GM18508 (cell line): ENCODE data around the gene KCNQ1.

Experiments used
- ATAC-seq: cut with Tn5 transposase; IDR thresholded peaks from one replicate; pipeline ENCODE4 v1.9.1; 2021; ENCODE audit warnings: moderate number of reproducible peaks; ENCODE audit not compliant: insufficient read depth, unreplicated experiment

The KCNQ1 gene

DNA sequence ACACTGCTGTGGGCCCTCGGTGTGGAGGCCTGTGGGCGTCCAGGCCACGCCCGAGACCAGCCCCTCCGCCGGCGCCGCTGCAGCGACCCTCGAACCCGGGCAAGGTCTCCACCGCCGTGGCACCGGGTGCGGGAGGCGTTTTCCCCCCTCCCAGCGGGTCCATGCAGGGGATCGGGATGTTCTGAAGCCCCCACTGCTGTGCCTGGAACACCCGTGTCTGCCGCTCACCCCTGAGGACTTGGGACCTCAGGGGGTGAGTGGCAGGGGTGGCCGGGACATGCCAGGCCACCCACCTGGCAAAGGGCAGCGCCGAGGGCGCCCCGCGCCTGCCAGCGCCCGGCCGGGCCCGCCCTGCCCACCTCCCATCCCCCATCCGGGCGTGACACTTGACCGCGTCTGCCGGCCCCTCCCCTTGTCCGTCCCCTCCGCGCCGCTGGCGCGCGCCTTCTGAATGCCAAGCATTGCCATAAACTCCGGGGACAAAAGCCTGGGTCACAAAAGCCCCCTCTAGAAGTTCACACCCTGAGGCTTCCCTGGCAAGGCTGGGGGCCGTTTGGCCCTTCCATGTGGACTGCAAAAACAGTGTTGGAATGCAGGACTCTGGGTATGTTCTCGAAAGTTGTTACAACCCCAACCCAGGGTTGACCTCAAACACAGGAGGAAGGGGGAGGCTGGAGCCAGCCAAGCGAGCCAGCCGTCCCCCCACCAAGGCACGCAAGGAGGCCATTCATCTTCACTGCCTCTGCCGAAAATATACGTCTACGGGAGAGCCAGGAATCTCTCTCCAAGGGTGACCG, 255.8 kb downstream of the KCNQ1 start:
- ATAC-seq, result no peak

DNA sequence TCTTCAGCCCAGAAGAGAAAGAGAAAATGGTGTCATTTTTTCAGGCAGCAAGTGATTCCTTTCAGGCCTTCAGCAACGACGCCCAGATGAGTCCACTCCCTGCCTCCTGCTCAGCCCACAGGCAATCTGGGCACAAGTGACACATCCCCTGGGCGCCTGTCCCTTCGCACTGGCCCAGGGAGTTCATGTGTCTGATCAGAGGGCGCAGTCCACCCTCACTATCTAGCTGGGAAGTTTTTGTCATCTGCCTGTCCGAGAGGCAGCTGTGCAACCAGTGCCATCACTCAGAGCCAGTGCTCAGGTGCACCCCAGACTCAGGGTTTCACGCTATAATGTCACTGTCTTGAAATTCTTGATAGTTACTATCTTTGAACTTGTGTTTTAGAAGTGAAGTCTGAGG, 256.4 kb downstream of the KCNQ1 start:
- no peak for ATAC-seq

DNA sequence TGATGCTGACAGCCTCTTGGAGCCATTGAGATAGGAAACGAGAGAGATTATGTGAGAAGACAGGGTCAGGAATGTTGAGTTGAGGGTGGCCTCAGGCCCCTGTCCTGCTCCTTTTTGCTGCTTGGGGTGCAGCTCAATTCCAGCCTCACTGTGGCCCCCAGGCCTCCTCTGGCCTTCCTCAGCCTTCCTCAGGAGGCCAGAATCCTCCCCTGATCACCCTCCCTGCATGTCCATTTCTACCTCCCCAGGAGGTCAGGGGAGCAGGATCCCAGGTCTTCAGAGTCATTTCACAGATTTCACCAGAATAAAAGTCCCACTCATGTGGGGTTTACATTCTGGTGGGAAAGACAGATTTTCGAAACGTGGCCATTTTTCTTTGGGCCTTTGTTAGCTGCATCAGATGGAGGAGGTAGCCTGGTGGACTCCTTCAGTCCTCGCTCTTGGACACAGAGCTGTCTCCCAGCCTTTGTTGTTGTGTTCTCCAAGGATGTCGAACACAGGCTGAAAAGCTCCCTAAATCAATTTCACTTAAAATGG, 257.2 kb downstream of the KCNQ1 start:
- ATAC-seq, result no peak

DNA sequence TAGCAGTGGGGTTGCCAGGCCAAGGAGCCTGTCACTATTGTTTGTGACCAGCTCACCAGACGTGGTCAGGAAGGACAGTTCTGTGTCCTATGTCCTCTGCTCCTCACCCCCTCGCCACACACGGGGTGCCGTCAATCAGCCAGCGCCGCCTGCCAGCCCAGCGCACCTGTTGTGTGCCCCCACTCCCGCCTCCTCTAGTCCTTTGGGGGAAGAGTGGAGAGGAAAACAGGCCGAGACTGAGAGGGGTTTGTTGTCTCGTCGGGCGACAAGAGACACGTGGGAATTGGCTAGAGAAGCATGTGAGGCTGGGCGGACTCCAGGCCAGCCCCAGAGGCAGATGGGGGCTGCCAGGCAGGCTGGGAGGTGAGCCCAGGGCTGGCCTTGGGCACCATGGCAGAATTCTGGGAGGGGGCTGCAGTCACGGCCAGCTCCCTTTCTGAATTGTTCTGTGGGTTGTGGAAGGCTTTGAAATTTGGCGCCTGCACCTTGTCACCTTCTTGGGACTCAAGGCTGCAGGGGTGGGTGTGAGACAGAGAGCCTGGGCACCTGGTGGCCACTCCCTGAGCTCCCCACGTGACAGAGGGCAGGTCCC, 258.1 kb downstream of the KCNQ1 start:
- ATAC-seq, result no peak

DNA sequence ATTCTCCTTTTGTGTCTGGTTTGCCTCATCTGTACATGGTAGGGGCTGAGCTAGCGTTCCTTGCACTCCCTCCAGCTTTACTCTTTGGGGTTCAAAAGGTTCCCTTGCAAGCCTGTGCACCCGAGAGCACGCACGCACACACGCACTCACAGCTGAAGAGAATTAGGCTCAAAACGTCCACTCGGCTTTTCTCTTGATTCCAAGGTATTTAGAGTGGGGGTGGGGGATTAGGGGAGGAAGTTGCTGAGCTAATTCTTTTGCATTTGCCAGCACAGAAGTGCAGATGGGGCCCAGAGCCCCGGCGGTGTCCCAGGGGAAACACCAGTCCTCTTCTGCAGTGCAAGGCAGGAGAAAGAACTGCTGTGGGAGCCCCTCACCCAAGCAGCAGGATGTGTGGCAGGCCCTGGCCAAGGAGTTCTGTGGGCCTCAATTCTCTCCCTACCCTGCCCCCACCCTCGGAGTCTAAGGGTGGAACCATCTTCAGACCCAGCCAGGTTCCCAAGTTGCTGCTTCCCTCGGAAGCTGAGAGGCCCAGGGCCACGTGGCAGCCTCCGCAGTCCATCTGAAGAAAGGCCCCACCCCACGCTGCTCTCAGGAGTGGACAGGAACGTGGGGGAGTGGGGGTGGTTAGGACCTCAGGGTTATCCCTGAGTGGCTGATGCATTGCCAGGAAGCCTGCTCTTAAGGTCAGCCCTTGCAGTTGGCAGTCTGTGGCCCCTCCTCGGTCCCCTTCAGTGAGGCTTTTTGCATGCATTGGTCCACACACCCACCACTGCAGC, 258.7 kb downstream of the KCNQ1 start:
- no peak for ATAC-seq

DNA sequence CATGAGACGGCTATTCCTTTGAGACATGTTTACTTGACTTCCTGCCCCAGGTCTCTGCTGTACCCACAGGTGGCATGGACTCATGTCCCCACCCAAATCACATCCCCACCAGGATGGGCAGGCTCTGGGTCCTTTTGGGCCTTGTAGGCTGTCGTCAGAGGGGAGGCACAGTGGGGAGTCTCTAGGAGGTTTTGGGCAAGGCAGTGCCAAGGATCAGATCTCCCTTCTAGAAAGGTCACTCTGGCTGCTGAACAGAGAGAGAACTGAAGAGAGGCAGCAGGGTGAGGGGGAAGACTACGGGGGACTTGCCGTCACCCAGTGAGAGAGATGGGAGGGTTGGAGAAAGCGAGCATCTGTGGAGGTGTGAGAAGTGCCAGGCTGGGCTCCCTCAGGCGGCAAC, 259.5 kb downstream of the KCNQ1 start:
- no peak for ATAC-seq

DNA sequence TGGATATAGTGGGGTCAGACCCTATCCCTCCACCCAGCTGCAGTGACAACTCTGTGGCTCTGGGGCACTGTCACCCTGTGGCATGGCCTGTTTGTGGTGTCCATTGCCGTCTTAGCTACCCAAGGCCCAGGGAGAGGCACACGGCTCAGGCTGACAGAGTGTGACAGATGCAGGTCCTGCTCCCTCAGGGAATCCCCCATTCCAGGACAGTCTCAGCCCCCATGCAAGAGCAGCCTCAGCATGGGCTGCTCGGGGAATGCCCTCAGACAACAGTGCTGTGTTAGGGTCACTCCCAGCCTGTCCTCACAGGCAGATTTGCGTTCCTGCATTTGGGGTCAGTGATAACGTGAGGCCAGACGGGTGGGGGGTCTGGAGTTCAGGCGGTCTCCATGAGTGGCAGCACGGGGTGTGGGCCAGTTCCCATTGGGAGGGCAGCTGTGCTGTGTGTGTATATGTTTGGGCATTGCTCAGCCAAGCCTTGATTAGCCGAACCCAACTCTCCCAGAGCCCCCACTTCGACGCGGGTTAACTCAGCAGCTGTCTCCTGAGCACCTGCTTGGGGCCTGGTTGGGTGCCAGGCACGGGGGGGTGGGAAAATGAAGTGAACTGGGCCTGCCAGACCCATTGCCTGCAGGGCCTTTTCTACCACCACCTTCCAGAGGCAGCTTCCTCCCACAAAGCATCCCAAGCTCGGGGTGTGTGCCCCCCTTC, 260.2 kb downstream of the KCNQ1 start:
- no peak for ATAC-seq

DNA sequence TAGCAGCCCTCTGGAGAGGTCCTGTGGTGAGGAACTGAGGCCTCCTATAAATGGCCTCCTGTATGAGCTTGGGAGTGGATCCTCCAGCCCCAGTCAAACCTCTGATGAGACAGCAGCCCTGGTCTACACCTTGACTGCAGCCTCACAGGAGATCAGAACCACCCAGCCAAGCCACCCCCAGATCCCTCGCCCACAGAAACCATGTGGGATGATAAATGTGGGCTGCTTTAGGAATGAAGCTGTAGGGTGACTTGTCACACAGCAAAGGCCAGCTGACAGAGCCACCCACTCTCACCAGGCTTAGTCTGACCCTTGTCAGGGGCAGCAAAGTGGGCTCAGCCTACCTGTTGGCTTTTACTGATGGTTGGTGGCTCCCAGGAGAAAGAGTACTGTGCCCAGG, 261.5 kb downstream of the KCNQ1 start:
- no peak for ATAC-seq

DNA sequence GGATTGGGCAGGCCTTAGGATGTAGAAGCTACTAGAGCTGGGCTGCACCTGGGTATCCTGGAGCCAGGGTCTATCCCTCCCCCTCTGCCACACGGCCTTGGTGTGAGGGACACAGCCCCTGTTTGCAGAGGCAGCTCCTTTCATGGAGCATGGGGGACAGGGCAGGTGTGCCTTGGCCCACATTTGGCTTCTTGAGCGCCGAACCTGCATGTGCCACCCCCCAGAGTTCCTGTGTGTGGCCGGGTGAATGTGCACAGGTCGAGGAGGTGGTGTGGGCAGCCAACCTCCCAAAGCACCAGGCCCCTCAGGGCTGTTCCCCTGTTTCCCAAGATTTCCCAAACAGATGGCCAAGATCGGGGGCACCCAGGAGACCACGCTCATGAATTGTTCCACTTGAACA, 262.9 kb downstream of the KCNQ1 start:
- no peak for ATAC-seq

DNA sequence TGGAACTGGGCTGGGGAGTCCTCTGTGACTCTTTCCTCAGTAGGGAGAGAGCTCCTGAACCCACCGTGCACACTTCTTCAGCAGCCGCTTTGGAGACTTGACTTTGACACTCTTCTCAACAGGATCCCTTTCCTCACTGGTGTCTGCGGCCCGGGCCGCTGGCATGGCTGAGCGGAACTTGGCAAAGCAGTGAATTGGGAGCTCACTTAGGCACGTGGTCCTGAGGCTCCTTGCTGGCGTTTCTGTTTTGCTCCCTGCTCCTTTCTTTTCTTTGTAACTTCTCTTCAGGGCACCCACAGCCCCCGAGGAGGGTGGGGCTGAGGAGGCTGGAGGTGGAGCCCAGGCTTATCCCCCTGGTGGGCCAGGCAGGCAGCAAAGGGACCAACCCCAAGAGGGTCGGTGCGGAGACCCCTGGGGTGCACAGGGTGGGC, 263.4 kb downstream of the KCNQ1 start:
- no peak for ATAC-seq

DNA sequence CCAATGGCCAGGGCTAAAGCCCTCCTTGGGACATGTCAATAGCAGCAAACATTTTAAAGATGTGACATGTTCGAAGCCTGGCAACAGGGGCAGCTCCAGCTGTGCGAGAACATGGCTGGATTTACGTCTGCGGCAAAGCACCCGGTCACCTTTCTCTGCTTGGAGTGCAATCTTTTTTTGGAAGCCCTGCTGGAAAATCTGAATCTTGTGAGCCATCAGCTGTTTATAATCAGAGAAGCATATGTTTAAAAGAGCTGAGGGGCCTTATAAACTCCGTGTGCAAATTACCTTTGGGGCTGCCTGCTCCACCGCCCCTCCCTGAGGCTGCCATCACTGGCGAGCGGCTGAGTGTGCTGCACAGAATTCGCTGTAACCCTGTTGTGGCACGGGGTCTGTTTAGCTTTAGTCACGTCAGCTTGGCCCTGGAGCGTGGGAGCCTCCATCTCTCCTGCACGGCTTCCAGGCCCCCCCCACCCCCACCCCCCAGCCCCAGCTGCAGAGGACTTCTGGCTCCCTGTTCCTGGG, 264.0 kb downstream of the KCNQ1 start:
- ATAC-seq, result no peak

DNA sequence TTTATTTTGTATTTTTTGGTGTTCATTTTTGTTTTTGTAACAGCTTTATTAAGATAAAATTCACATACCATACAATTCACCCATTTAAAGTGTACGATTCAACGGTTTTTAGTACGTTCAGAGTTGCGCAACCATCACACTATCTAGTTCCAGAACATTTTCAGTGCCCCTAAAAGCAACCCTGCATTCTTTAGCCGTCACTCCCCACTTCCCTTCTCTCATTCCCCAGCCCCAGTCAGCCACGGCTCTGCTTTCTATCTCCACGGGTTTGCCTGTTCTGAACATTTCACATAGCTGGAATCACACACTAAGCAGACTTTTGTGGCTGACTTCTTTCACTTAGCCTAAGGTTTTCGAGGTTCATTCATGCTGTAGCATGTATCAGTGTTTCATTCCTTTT, 264.6 kb downstream of the KCNQ1 start:
- no peak for ATAC-seq

DNA sequence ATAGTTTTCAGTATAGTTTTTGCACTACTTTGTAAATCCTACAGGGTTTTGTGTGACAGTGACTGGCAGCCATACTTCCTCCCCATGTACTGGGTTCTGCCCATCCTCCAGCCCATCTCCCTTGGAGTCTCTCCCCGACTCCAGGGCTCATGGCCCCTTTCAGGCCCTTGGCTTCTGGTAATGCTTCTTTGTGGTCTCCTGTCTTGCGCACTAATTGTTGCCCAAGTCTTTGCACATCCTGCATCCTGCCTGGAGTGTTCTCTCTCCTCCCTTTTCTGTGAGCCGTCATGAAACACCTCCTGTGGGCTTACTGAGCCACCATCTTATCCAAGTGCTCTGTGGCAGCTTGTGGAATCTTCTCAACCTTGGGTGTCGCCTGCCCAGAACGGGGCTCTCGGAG, 266.4 kb downstream of the KCNQ1 start:
- no peak for ATAC-seq

DNA sequence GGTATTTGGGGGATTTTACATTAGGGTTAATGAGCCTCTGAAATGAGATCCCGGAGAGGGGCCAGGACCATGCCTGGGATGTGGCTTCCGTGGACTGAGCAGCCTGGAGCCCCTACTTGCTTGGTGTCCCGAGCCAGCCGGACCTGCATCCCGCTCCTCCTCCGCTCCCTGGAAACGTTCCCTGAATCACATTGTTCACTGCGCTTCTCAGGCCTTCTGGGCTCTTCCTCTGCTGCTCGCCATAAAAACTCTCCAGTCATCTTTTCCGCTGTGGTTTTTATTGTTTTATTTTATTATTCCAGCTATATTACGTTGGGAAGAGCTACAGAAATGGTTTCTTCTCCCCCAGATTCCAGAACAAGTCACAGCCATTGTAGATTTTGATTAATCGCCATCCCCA, 268.3 kb downstream of the KCNQ1 start:
- ATAC-seq, result no peak

DNA sequence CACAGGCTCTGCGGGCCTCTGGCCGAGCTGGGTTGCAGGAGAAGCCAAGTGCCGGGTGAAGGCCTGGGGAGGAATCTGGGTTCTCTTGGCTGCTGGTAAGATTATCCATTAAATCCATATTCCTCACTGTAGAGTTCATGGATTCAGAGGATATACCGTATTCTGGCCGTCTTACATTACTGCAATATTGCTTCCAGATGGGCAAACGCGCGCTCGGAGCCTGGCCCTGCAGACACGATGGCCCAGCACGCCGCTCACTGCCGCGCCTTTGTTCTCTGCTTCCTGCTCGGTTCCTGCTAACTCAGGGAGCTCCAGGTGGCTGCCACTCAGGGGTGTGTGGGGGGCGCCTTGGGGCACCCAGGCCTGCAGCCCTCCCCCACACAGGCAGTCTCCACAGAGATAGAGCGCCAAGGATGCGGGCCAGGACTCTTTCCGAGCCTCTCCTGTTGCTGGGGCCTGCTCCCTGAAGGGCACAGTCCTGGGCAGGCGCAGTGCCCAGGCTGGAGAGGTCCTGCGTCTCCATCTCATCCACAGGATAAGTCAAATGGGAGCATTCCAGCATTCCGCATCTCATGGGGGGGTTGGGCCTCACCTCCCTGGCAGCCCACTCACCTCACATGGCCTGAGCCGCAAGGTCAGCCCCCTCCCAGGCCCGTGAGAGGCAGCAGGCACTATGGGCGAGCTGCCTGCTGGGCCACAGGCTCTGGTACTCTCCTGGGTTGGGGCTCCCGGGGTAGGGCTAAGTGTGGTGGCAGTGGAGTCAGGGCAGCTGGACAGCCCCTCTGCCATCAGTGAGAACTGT, 269.1 kb downstream of the KCNQ1 start:
- ATAC-seq, result no peak

DNA sequence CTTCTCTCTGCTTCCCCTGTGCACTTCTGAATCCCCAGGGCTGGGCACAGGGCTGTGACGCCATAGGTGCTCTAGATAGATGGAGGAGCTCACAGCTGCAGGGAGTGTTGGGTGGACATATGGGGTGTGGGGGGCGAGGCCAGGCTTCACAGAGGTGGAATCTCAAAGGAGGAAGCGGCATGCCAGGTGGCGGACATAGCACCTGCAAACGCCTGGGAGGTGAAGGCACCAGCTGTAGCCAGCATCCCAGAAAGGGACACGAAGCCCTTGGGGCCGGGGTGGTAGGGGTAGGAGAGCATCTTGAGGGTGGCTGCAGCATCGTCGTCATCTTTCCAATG, 269.6 kb downstream of the KCNQ1 start:
- ATAC-seq, result no peak

DNA sequence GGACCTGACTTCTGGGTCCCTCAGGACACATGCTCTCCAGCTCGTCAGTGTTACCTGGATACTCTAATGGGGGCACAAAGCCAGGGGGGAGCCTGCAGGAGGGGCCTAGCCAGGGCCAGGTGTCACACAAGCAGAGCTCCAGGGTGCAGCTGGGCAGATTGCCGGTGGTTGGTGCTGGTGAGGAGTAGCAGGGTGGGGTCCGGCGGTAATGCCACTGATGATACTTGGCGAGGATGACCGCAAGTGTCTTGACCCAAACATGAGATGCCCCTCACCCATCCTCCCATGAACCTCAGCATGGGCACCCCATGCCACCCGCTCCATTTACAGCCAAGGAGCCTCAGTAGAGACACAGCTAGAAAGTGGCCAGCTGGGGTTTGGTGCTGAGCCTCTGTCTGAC, 270.1 kb downstream of the KCNQ1 start:
- ATAC-seq, result no peak

DNA sequence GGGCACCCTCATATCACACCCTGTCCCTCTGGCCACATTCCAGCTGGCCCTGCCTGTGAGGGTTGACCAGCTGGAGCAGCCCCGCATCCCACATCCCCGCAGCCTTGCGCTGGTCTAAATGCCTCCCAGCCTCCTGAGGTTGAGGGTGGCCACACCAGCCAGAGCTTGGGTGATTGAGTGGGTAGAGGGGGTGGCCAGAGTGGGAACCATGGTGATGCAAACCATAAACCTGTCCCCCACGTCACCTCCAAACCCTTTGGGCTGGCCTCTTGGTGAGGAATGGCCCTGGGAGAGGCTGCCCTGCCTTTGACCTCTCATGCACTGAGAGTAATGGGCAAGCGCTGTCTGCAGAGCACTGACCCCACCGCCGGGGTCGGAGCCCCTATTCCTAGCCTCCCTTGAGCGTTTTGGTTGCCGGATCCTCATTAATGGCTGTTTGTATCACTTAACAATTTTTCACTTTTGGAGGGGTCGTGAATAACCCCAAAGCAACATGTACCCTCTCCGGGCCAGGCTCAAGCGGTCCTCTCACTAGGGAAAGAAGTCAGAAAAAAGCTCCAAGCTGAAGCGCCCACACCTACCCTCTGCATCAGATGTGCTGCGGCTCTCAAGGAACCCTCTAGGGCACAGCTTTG, 271.0 kb downstream of the KCNQ1 start:
- ATAC-seq, result no peak

DNA sequence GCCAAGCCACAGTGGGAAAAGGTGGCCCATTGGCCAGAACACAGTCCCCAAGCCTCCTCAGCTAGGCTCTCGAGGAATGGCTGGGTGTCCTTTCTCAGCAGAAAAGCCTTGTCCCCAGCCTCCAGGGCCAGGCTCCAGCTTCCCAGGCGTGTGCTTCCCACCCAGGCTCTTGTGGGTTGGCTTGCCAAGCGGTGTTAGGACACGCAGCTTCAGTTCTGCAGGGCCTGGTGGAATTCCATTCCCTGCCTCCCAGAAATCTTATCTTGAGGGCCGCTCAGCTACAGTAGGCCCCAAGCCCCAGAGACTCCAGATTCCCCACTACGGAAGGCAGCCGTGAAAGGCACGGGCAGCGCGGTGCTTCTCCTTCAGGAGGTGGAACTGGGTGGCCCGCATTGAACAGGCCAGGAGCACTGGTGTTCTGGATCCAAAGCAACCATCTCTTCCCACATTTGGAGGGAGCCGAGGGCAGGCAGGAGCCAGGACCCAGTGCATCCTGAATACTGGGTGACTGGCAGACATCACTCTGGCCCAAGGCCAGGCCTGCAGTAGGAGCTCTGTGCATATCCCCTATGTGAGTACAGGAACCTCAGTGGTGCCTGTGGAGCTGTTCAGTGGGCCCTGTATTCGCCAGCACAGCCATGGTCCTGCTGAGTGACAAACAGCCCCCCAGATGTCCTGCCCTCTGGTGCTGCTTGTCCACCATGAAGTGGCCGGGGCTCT, 271.7 kb downstream of the KCNQ1 start:
- no peak for ATAC-seq
